Activated naive CD4-positive, alpha-beta T cell treated with anti-CD3 and anti-CD28 coated beads for 36 hours (primary cell): ENCODE measurements around the gene ATP10A. TPM values are rescaled to one million over a fixed set of nuclear protein-coding genes. Genes with fewer than 3 reads are reported as not detected.
A peak's percentile ranks its signal among the peaks of the same experiment; 100 is the strongest.

Experiments used
- CTCF ChIA-PET: fragments of 350-600 bp; sonication (Branson Sonifier 250); formaldehyde crosslinking; loops from one replicate; lab custom pipeline; 2021; ENCODE audit warnings: antibody characterized with exemption; lab: Charles Lee
- DNase-seq: peaks from one replicate; pipeline ENCODE4 v3.0.0-alpha.2; 2020
- H3K27ac Mint-ChIP-seq: one replicate; pipeline ENCODE4 v1.8.0; 2021; ENCODE audit warnings: mild to moderate bottlenecking, mixed read lengths
- H3K27me3 Mint-ChIP-seq: one replicate; pipeline ENCODE4 v1.8.0; 2021; ENCODE audit warnings: low read depth, mixed read lengths
- H3K36me3 Mint-ChIP-seq: one replicate; pipeline ENCODE4 v1.8.0; 2021; ENCODE audit warnings: low read depth, mixed read lengths
- H3K4me1 Mint-ChIP-seq: one replicate; pipeline ENCODE4 v1.8.0; 2021; ENCODE audit warnings: low read depth, mixed read lengths
- H3K4me3 Mint-ChIP-seq: one replicate; pipeline ENCODE4 v1.8.0; 2021; ENCODE audit warnings: mild to moderate bottlenecking, moderate library complexity, mixed read lengths
- H3K9me3 Mint-ChIP-seq: one replicate; pipeline ENCODE4 v1.8.0; 2021; ENCODE audit warnings: mixed read lengths
- intact Hi-C: fragments of 100-400 bp; cut with micrococcal nuclease; formaldehyde crosslinking; loops from one replicate; pipeline ENCODE4 v1.15.1; 2023
- total RNA-seq, 2 experiments: library from RNA; stranded (reverse); gene quantifications; one replicate each; pipeline ENCODE4 v1.2.3, GENCODE V29; 2021

Gene ATP10A
- total RNA-seq, 2 experiments from 2014 or later: 11.9 to 13.0 TPM

- Mint-ChIP-seq H3K4me3 (no peak overlapping the region), H3K27me3 (no peaks in the 10 kb centered on the region), H3K4me1 (peaks cover 35% of the 10 kb centered on the region), H3K36me3 (peaks cover 6% of the 10 kb centered on the region), H3K9me3 (no peaks in the 10 kb centered on the region), H3K27ac (no peak overlapping the region)
- no peak for DNase-seq
- CTCF ChIA-PET: no interaction called here
- intact Hi-C loops: no loop called here
Observed at GRCh38 chr15:25805031-25805430, 58.1 kb downstream of the ATP10A start.

GRCh38 chr15:25804451-25804850 lies 58.7 kb downstream of the ATP10A start:
- Mint-ChIP-seq H3K4me1 (peaks cover 38% of the 10 kb centered on the region), H3K9me3 (no peaks in the 10 kb centered on the region), H3K27me3 (no peaks in the 10 kb centered on the region), H3K4me3 (no peak overlapping the region), H3K27ac (no peak overlapping the region), H3K36me3 (peaks cover 6% of the 10 kb centered on the region)
- intact Hi-C loops: no loop called here
- CTCF ChIA-PET: no interaction called here
- no peak for DNase-seq

- no peaks in the 10 kb centered on the region for H3K27me3 Mint-ChIP-seq
- no peak overlapping the region for H3K4me3 Mint-ChIP-seq
- peaks cover 41% of the 10 kb centered on the region for H3K4me1 Mint-ChIP-seq
- H3K27ac Mint-ChIP-seq: no peak overlapping the region
- intact Hi-C loops: no loop called here
- H3K9me3 Mint-ChIP-seq: no peaks in the 10 kb centered on the region
- H3K36me3 Mint-ChIP-seq: peaks cover 6% of the 10 kb centered on the region
- CTCF ChIA-PET: no interaction called here
- no peak for DNase-seq
Observed at GRCh38 chr15:25803541-25803940, 59.6 kb downstream of the ATP10A start.

GRCh38 chr15:25803036-25803435 lies 60.1 kb downstream of the ATP10A start:
- CTCF ChIA-PET: no interaction called here
- peaks cover 6% of the 10 kb centered on the region for H3K36me3 Mint-ChIP-seq
- no peak overlapping the region for H3K27ac Mint-ChIP-seq
- no peak for DNase-seq
- peaks cover 43% of the 10 kb centered on the region for H3K4me1 Mint-ChIP-seq
- intact Hi-C loops: no loop called here
- H3K9me3 Mint-ChIP-seq: no peaks in the 10 kb centered on the region
- H3K27me3 Mint-ChIP-seq: no peaks in the 10 kb centered on the region
- no peak overlapping the region for H3K4me3 Mint-ChIP-seq

GRCh38 chr15:25802285-25802830 lies 60.8 kb downstream of the ATP10A start:
- intact Hi-C loops: no loop called here
- CTCF ChIA-PET: no interaction called here
- no peak overlapping the region for H3K27ac Mint-ChIP-seq

GRCh38 chr15:25801586-25802284 lies 61.4 kb downstream of the ATP10A start:
- Mint-ChIP-seq H3K4me1 (peaks cover 51% of the 10 kb centered on the region), H3K36me3 (peaks cover 4% of the 10 kb centered on the region), H3K27ac (no peak overlapping the region), H3K9me3 (no peaks in the 10 kb centered on the region), H3K27me3 (no peaks in the 10 kb centered on the region), H3K4me3 (no peak overlapping the region)
- DNase-seq: no peak
- CTCF ChIA-PET: no interaction called here
- intact Hi-C loops: no loop called here

More at GRCh38 chr15:25802285-25802830, 60.8 kb downstream of the ATP10A start:
- H3K27me3 Mint-ChIP-seq: no peaks in the 10 kb centered on the region
- no peak for DNase-seq
- peaks cover 49% of the 10 kb centered on the region for H3K4me1 Mint-ChIP-seq
- no peaks in the 10 kb centered on the region for H3K9me3 Mint-ChIP-seq
- H3K36me3 Mint-ChIP-seq: peaks cover 6% of the 10 kb centered on the region
- H3K4me3 Mint-ChIP-seq: no peak overlapping the region

GRCh38 chr15:25800761-25801515 lies 62.2 kb downstream of the ATP10A start:
- no peaks in the 10 kb centered on the region for H3K9me3 Mint-ChIP-seq
- intact Hi-C loops: no loop called here
- peaks cover 2% of the 10 kb centered on the region for H3K36me3 Mint-ChIP-seq
- CTCF ChIA-PET: no interaction called here
- no peak for DNase-seq
- no peak overlapping the region for H3K27ac Mint-ChIP-seq
- peaks cover 52% of the 10 kb centered on the region for H3K4me1 Mint-ChIP-seq
- peak overlapping the region; percentile 6 for H3K4me3 Mint-ChIP-seq
- H3K27me3 Mint-ChIP-seq: no peaks in the 10 kb centered on the region

GRCh38 chr15:25799906-25800700 lies 63.0 kb downstream of the ATP10A start:
- DNase-seq: peak; percentile 17
- intact Hi-C loops: no loop called here
- H3K4me3 Mint-ChIP-seq: peak overlapping the region; percentile 37
- H3K27me3 Mint-ChIP-seq: no peaks in the 10 kb centered on the region
- H3K36me3 Mint-ChIP-seq: peaks cover 2% of the 10 kb centered on the region
- no peaks in the 10 kb centered on the region for H3K9me3 Mint-ChIP-seq
- peaks cover 54% of the 10 kb centered on the region for H3K4me1 Mint-ChIP-seq
- peak overlapping the region; percentile 13 for H3K27ac Mint-ChIP-seq
- CTCF ChIA-PET: interaction anchor here (0.9 to 1.0 kb wide), 2 partner anchors 16 to 134 kb away, joined by 3 read pairs; no protein-coding TSS in a partner anchor

- Mint-ChIP-seq H3K9me3 (no peaks in the 10 kb centered on the region), H3K27me3 (no peaks in the 10 kb centered on the region), H3K4me3 (no peak overlapping the region), H3K4me1 (peaks cover 60% of the 10 kb centered on the region), H3K36me3 (peaks cover 2% of the 10 kb centered on the region), H3K27ac (no peak overlapping the region)
- intact Hi-C loops: no loop called here
- DNase-seq: no peak
- CTCF ChIA-PET: interaction anchor here (0.8 to 1.0 kb wide), 2 partner anchors 12 to 135 kb away, joined by 3 read pairs; no protein-coding TSS in a partner anchor
Observed at GRCh38 chr15:25797936-25798901, 64.9 kb downstream of the ATP10A start.

GRCh38 chr15:25797511-25797935 lies 65.6 kb downstream of the ATP10A start:
- Mint-ChIP-seq H3K36me3 (peaks cover 2% of the 10 kb centered on the region), H3K9me3 (no peaks in the 10 kb centered on the region), H3K4me1 (peaks cover 65% of the 10 kb centered on the region), H3K4me3 (no peak overlapping the region), H3K27me3 (no peaks in the 10 kb centered on the region), H3K27ac (no peak overlapping the region)
- intact Hi-C loops: no loop called here
- CTCF ChIA-PET: interaction anchor here (0.8 to 1.0 kb wide), 2 partner anchors 13 to 136 kb away, joined by 3 read pairs; no protein-coding TSS in a partner anchor
- no peak for DNase-seq

- no peak for DNase-seq
- no peaks in the 10 kb centered on the region for H3K9me3 Mint-ChIP-seq
- no peaks in the 10 kb centered on the region for H3K27me3 Mint-ChIP-seq
- intact Hi-C loops: no loop called here
- H3K27ac Mint-ChIP-seq: no peak overlapping the region
- H3K4me1 Mint-ChIP-seq: peaks cover 70% of the 10 kb centered on the region
- CTCF ChIA-PET: interaction anchor here (1.0 kb wide), 1 partner anchor 136 kb away, joined by 3 read pairs; no protein-coding TSS in a partner anchor
- peaks cover 2% of the 10 kb centered on the region for H3K36me3 Mint-ChIP-seq
- H3K4me3 Mint-ChIP-seq: no peak overlapping the region
Observed at GRCh38 chr15:25797035-25797434, 66.1 kb downstream of the ATP10A start.
